Activated CD4-positive, alpha-beta T cell treated with anti-CD3 and anti-CD28 coated beads, Interleukin-2, amount 50 U/mL, for 16 hours (primary cell): ENCODE measurements around the gene EPB41L1.
"Not testable (repeated sequence)": the region's sequence is repeated elsewhere in the genome, so short reads cannot be mapped to it uniquely, and the experiment has no call there.

Experiments
- DNase-seq: peaks from one replicate; pipeline ENCODE4 v3.0.0-alpha.2; 2020

EPB41L1 gene

GRCh38 chr20:36126836-36127527 lies 27.6 kb upstream of the EPB41L1 start:
- no peak for DNase-seq

GRCh38 chr20:36128463-36129159 lies 25.9 kb upstream of the EPB41L1 start:
- DNase-seq: no peak

GRCh38 chr20:36129160-36129543 lies 25.4 kb upstream of the EPB41L1 start:
- no peak for DNase-seq

GRCh38 chr20:36130390-36130789 lies 24.1 kb upstream of the EPB41L1 start:
- DNase-seq: no peak

- no peak for DNase-seq
Observed at GRCh38 chr20:36132802-36133211, 21.7 kb upstream of the EPB41L1 start.

GRCh38 chr20:36133821-36134220 lies 20.7 kb upstream of the EPB41L1 start:
- DNase-seq: no peak

- DNase-seq: no peak
Observed at GRCh38 chr20:36135159-36135558, 19.4 kb upstream of the EPB41L1 start.

GRCh38 chr20:36135821-36136220 lies 18.7 kb upstream of the EPB41L1 start:
- no peak for DNase-seq

GRCh38 chr20:36137313-36137712 lies 17.2 kb upstream of the EPB41L1 start:
- not testable (repeated sequence) for DNase-seq

- no peak for DNase-seq
Observed at GRCh38 chr20:36141310-36141709, 13.2 kb upstream of the EPB41L1 start.

GRCh38 chr20:36144336-36144735 lies 10.2 kb upstream of the EPB41L1 start:
- DNase-seq: no peak

- DNase-seq: no peak
Observed at GRCh38 chr20:36145877-36146707, 8.4 kb upstream of the EPB41L1 start.

- no peak for DNase-seq
Observed at GRCh38 chr20:36147690-36148089, 6.8 kb upstream of the EPB41L1 start.

GRCh38 chr20:36148439-36148838 lies 6.1 kb upstream of the EPB41L1 start:
- no peak for DNase-seq

- no peak for DNase-seq
Observed at GRCh38 chr20:36149012-36149411, 5.5 kb upstream of the EPB41L1 start.

- DNase-seq: no peak
Observed at GRCh38 chr20:36149469-36149868, 5.1 kb upstream of the EPB41L1 start.

- no peak for DNase-seq
Observed at GRCh38 chr20:36150489-36150846, 4.1 kb upstream of the EPB41L1 start.

GRCh38 chr20:36150847-36151539 lies 3.5 kb upstream of the EPB41L1 start:
- DNase-seq: no peak

GRCh38 chr20:36152261-36152660 lies 2.3 kb upstream of the EPB41L1 start:
- no peak for DNase-seq

GRCh38 chr20:36153204-36153603 lies 1.3 kb upstream of the EPB41L1 start:
- no peak for DNase-seq

GRCh38 chr20:36153736-36154699 lies 522 bp upstream of the EPB41L1 start:
- peak; percentile 5 for DNase-seq

- DNase-seq: no peak
Observed at GRCh38 chr20:36155629-36155971, 1.1 kb downstream of the EPB41L1 start.
